ENCODE results near the gene CHST15. TPM values are rescaled to one million over a fixed set of nuclear protein-coding genes. Genes with fewer than 3 reads are reported as not detected.

CHST15 gene
- total RNA-seq, 1 experiment from 2014 or later: 2.8 TPM

DNA sequence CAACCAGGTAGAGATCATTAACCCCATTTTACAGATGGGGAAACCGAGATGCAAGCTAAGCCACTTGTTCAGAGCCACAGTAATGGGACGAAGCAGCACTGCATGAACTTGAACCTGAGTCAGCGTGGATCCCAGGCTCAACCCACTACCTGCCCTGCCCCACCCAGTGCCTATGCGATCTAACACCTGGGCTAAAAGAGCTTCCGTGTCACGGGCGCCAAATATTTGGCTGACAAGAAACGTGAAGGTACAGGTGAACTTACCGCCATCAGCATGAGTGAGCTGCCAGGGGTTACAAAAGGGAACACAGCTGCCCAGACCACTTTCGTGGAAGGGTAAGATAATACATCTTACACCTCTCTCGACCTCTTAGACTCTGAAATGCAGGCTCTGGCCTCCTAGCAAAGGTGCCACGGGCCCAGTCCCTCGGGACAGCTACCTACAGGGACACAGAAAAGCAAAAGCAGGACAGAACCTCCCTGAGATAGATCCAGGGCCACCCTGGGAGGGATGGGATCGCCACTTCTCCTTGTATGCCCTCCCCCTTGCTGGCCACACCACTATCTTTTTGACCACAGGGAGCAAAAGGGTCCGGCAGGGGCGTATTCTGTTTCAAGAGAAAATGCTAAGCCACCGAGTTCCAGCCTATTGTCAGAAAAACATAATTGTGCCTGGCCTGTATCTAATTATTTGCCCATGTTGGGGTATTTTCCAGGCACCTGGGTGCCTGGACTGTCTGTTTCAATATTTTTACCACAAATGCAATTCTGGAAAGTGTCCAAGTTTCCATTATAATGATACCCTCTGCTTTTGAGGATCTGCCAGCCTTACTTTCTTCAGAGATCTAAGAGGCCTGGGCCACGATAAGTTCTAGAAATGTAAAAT, 6.4 kb downstream of the CHST15 start:
- Histone ChIP-seq H3K4me3 (no peak overlapping the region), H3K4me1 (no peaks in the 10 kb centered on the region), H3K9me3 (replicated peaks) (no peaks in the 10 kb centered on the region), H3K36me3 (no peaks in the 10 kb centered on the region), H3K27ac (no peak overlapping the region), H3K27me3 (peaks cover 5% of the 10 kb centered on the region; the same call in 1 of the 2 replicates)
- DNase-seq: no peak

DNA sequence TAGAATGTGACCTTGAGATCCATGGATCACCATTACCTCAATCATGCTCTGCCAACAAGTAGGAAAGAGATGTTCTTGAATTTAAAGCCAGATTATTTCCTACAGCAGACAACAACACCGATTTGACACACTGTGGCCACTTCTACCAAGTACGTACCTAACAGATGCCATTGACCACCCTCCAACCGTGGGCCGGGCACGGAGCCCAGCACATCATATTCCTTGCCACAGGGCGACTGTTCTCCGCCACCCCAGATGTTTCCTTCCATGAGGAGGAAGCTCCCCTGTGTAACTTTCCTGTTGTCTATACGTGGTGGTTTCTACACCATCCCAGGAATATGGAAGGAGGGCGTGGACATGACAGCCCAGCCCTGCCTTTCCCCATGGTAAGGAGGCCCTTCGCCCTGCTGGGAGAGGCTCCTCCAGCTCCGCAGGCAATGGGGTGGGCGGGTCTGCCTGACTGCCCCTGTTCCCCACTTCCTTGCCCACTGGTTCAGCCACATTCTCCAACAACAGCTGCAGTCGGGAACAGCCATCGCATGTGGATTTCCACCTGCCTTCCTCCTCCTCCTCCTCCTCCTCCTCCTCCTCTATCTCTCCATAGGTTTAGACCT, 7.2 kb downstream of the CHST15 start:
- Histone ChIP-seq H3K27me3 (peaks cover under 1% of the 10 kb centered on the region; the same call in 1 of the 2 replicates), H3K4me3 (no peak overlapping the region), H3K4me1 (no peaks in the 10 kb centered on the region), H3K27ac (no peak overlapping the region), H3K9me3 (replicated peaks) (no peaks in the 10 kb centered on the region), H3K36me3 (no peaks in the 10 kb centered on the region)
- DNase-seq: no peak

DNA sequence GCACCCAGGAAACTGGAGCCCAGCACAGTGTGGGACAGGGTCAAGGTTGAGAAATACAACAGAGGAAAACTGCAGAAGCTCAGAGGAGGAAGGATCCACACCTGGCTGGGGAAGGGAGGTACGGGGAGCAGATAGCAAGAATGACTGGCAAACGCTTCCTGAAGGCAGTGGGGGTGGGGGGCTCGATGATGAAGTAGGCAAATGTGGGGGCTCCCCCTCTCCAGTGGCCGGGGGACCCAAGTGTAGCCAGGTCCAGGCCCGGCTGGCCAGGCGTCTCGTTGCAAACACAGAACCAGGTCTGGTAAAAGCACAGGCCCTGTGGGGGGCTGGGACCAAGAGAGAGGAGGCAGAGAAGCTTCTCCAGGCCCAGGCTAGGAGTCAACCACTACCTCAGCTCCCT, 7.7 kb downstream of the CHST15 start:
- no peaks in the 10 kb centered on the region for H3K36me3 ChIP-seq
- no peak for DNase-seq
- no peak overlapping the region for H3K4me3 ChIP-seq
- H3K9me3 ChIP-seq (replicated peaks): no peaks in the 10 kb centered on the region
- H3K27ac ChIP-seq: no peak overlapping the region
- H3K4me1 ChIP-seq: no peaks in the 10 kb centered on the region
- H3K27me3 ChIP-seq: no peaks in the 10 kb centered on the region

DNA sequence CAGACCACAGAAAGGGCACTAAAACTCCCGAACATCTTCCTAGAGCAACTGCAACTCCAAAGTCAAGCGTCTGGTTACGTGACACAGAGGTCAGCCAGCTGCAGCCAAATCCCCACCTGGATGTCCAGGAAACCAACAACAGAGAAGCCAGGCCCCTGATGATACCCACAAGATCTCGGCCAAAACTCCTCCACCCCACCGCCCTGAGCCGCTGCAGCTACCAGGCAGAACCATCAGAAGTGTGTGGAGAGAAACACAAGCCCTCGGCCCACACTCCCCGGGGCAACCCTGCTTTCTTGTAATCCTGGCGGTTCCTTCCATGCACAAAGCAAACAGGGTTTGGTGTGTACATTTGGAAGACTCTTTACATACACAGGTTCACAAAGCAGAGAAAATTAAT, 8.7 kb downstream of the CHST15 start:
- no peaks in the 10 kb centered on the region for H3K9me3 ChIP-seq (replicated peaks)
- H3K4me1 ChIP-seq: no peaks in the 10 kb centered on the region
- no peaks in the 10 kb centered on the region for H3K27me3 ChIP-seq
- no peak for DNase-seq
- H3K27ac ChIP-seq: no peak overlapping the region
- no peaks in the 10 kb centered on the region for H3K36me3 ChIP-seq
- no peak overlapping the region for H3K4me3 ChIP-seq

DNA sequence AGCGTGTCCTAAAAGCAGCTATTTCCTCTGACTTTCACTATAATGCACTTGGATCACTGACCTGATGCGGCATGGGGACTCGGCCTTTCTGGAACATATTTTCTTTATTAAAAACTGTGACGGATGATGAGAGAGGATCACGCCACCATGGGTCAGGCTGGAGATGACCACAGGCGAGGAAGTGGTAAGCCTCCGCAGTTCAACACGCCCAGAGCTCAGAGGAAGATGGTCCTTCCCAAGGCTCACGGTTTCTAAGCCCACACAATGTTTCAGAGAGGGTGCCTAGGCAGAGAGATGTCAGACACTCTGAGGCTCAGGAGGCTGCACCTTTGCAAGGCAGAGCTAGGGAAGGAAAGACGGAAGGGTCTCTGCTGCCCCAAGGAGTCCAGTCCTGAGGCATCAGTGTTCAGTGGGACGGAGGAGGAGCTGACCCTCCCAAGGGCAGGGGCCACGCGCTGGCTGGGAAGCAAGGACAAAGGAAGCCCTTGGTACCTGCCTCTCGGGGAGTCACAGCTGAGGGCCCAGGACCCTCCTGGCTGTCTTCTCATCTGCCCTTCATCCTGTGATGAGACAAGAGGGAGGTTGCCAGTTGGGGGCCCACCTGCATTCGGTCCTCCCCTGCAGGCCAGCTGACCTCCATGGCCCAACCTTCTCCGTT, 9.5 kb downstream of the CHST15 start:
- no peaks in the 10 kb centered on the region for H3K27me3 ChIP-seq
- no peaks in the 10 kb centered on the region for H3K9me3 ChIP-seq (replicated peaks)
- no peak overlapping the region for H3K27ac ChIP-seq
- H3K4me1 ChIP-seq: no peaks in the 10 kb centered on the region
- no peak overlapping the region for H3K4me3 ChIP-seq
- no peaks in the 10 kb centered on the region for H3K36me3 ChIP-seq
- DNase-seq: no peak

DNA sequence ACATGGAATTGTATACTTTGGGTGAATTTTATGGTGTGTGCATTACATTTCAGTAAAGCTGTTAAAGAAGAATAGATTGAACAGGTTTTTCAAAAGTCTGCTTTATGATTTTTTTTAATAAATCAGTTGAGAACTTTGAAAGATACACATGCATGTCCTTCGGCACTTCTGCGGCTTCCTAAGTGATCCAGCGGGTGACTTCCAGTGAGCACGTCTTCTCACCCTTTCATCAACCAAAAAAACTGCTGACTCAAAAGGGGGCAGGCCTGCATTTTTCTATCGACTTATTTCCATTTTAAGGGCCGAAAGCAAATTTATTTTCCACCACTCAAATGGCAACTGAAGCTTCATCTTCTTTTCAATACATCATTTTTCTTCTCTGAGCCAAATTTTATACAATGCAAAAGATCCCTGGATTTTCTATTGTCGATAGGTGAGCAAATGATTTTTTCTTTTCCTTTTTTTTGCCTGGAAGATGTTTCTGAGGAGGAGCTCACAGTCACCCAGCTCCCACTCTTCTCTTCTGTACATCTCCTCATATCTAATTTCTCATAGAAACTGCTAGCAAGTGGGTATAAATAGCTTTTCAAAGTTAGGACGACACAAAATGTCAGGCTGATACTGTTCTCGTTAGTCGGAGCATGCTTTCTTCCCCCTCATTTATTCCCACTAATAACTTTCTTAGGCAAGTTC, 10.2 kb downstream of the CHST15 start:
- H3K4me1 ChIP-seq: no peaks in the 10 kb centered on the region
- no peaks in the 10 kb centered on the region for H3K27me3 ChIP-seq
- no peak overlapping the region for H3K27ac ChIP-seq
- H3K36me3 ChIP-seq: no peaks in the 10 kb centered on the region
- no peak overlapping the region for H3K4me3 ChIP-seq
- H3K9me3 ChIP-seq (replicated peaks): no peaks in the 10 kb centered on the region
- no peak for DNase-seq

DNA sequence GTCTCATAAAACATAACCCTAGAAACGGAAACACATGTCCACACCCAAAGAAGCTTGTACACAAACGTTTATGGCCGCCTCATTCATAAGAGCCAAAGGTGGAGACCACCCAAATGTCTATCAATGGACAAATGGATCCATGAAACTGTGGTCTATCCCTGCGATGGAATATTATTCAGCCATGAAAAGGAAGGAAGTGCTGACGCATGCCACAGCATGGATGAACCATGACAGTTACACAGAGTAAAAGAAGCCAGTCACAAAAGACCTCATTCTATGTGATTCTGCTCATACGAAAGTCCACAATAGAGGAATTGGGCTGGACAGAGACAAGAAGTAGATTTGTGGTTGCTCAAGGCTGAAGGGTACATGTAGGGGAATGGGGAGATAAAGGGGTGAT, 10.8 kb downstream of the CHST15 start:
- Histone ChIP-seq H3K27me3 (no peaks in the 10 kb centered on the region), H3K36me3 (no peaks in the 10 kb centered on the region), H3K9me3 (replicated peaks) (no peaks in the 10 kb centered on the region), H3K4me1 (no peaks in the 10 kb centered on the region), H3K4me3 (no peak overlapping the region), H3K27ac (no peak overlapping the region)
- no peak for DNase-seq

DNA sequence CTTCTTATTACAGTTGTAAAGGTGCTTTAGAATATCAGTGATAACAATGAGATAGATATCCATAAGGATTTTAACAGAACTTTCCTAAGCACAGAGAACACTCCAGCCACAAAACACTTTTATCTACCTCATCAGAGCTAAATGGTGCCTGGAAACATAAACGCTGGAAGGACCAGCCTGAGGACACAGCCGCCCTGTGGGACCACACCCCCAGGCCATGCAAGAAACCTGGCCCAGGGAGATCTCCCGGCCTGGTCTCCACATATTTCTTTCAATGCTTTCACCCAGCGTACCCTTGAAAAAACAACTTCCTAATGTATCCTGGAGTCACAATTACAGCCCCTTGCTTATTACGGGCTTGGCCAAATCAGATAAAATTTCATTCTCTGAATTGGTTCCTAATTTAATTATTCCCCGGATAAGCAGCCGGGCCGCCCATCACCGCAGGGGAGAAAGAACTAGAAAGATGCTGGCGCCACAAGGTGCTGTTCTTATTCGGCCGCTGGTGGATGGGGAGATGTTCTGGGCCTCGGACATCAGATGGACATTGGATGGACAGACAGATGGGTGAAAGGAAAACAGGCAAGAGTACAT, 11.8 kb downstream of the CHST15 start:
- Histone ChIP-seq H3K4me1 (no peaks in the 10 kb centered on the region), H3K4me3 (no peak overlapping the region), H3K27me3 (no peaks in the 10 kb centered on the region), H3K36me3 (no peaks in the 10 kb centered on the region), H3K9me3 (replicated peaks) (no peaks in the 10 kb centered on the region), H3K27ac (no peak overlapping the region)
- DNase-seq: no peak

DNA sequence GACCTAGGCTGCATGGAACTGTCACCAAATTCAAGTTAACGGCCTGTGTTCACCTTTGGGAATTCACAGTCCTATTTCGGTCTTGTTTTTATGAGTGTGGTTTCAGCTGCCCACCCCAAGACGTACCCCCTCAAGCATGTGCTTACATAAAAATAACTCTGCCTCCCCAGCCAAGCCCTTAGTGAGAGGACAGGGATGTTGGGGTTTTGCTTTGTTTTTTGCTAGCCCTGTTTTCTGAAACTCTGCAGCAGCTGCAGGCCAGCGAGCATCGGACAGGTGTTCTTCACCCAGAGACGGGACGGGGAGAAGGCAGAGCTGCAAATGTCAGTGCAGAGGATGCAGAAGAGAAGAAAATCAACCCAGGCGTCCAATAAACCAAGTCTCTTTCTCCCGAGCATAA, 13.5 kb downstream of the CHST15 start:
- Histone ChIP-seq H3K9me3 (replicated peaks) (no peaks in the 10 kb centered on the region), H3K27ac (no peak overlapping the region), H3K4me3 (no peak overlapping the region), H3K4me1 (no peaks in the 10 kb centered on the region), H3K27me3 (no peaks in the 10 kb centered on the region), H3K36me3 (no peaks in the 10 kb centered on the region)
- peak; percentile 26 to 59 for DNase-seq

DNA sequence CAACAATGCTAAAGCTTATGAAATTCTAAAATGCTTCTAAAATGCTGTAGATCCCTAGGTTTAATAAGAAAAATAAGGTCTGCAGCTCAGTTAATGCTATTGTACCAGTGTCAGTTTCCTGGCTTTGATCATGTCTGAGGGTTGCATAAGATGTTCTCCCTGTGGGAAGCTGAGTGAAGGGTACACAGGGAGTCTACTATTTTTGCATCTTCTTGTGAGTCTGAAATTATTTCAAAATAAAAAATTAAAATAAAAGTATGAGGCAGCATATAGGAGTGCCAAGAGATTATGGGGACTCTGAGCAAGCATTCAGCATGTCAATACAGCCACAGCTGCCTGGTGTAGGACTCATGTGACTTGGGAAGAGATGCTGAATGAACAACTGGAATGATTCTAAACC, 14.7 kb downstream of the CHST15 start:
- DNase-seq: no peak
- no peaks in the 10 kb centered on the region for H3K4me1 ChIP-seq

DNA sequence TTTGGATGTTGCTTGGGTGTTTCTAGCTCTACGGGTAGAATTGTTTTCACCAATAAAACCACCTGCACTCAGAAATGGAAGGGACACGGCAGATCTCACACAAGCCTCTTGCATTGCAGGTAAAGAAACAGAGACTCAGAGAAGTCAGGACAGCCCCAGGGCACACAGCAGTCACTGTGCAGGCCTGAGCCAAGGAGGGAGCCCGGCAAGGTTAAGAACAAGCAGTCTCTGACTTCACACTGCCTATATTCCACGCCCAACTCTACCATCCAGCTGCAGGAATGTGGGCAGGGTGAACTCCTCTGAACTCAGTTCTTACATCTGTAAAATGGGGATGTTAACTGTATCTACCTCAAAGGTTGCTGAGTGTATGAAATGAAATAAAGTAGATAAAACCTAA, 15.4 kb downstream of the CHST15 start:
- no peaks in the 10 kb centered on the region for H3K27me3 ChIP-seq
- no peak overlapping the region for H3K27ac ChIP-seq
- H3K36me3 ChIP-seq: no peaks in the 10 kb centered on the region
- DNase-seq: no peak
- no peak overlapping the region for H3K4me3 ChIP-seq
- H3K4me1 ChIP-seq: no peaks in the 10 kb centered on the region
- no peaks in the 10 kb centered on the region for H3K9me3 ChIP-seq (replicated peaks)

More for the DNA sequence above, 14.7 kb downstream of the CHST15 start:
- no peaks in the 10 kb centered on the region for H3K9me3 ChIP-seq (replicated peaks)
- no peak overlapping the region for H3K4me3 ChIP-seq
- H3K27ac ChIP-seq: no peak overlapping the region
- no peaks in the 10 kb centered on the region for H3K27me3 ChIP-seq
- H3K36me3 ChIP-seq: no peaks in the 10 kb centered on the region

DNA sequence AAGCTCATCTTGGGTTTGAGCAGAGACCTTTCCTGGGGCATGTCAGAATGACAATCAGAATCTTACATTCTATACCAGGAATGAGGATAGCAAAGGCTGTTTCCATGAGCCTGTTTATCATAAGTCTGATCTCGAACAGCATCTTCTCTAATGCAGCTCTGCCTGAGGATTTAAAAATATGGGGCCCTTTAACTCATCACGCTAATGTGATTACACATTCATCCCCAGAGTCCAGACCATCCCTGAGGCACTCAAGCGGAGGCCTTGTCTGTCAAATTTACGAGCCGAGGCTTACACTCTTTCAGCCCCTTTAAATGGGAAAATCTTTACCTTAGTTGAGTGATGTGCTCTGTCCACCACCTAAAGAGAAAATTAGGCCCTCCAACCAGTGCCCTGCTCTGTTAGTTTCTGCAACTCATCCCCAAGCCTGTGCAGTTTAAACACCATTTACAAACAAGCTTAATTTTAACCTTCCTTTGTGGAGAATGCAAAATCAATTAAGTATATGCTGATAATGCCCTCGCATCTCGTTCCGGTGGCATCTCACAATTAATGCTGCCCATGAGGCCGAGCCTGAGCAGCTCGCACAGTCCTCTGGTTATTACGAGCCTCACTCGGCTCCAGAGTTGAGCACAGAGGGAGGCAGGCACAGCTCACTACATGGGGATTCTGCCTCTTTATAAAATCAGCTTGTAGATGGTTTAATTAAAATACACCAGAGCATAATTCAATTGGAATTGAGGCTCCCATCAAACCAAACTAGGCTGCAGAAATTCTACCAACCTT, 16.0 kb downstream of the CHST15 start:
- H3K4me3 ChIP-seq: no peak overlapping the region
- no peak for DNase-seq
- H3K27me3 ChIP-seq: no peaks in the 10 kb centered on the region
- no peaks in the 10 kb centered on the region for H3K9me3 ChIP-seq (replicated peaks)
- H3K4me1 ChIP-seq: no peaks in the 10 kb centered on the region
- H3K27ac ChIP-seq: no peak overlapping the region
- H3K36me3 ChIP-seq: no peaks in the 10 kb centered on the region

DNA sequence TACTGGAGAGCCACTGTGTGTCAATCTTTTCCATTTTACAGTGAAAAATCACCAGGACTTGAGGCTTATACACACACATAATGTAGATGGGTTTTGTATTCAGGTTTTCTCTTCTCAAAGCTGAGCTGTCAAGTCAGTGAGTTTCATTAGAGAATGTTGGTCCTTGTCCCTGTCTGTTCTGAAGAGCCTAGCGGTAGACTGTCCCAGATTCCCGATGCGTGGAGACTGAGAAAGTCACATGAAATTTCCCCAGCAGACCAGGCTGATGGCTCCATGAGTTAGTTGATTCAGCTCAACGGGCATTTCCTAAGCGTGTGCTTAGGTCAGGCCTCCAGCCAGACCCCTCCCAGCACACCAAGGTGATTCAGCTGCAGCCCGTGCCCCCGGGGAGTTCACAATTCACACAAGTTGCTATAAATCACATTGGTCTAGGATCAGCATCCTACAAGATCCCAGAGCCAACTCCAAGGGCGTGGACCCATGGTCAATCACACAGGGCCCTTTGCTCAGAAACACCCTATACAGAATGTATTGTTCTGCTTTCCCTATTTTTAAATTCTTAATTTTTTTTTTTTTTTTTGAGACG, 17.2 kb downstream of the CHST15 start:
- no peak overlapping the region for H3K27ac ChIP-seq
- no peaks in the 10 kb centered on the region for H3K27me3 ChIP-seq
- no peaks in the 10 kb centered on the region for H3K9me3 ChIP-seq (replicated peaks)
- DNase-seq: no peak
- H3K4me1 ChIP-seq: no peaks in the 10 kb centered on the region
- H3K4me3 ChIP-seq: no peak overlapping the region
- H3K36me3 ChIP-seq: no peaks in the 10 kb centered on the region
